EH (cell line): ENCODE results near the gene PBX1.
"Not testable (repeated sequence)": the region's sequence is repeated elsewhere in the genome, so short reads cannot be mapped to it uniquely, and the experiment has no call there.

ENCODE experiments used
- DNase-seq: peaks from one replicate; pipeline ENCODE4 v3.0.0-alpha.2; 2015; ENCODE audit warnings: low read depth

The PBX1 gene

GRCh38 chr1:164558461-164559341 lies at the start of gene PBX1:
Gene PBX1 (plus strand): TSS chr1:164559184.
- peak; percentile 99 for DNase-seq

GRCh38 chr1:164510435-164510834 lies 48.5 kb upstream of the PBX1 start:
- DNase-seq = peak; percentile 35

DNA sequence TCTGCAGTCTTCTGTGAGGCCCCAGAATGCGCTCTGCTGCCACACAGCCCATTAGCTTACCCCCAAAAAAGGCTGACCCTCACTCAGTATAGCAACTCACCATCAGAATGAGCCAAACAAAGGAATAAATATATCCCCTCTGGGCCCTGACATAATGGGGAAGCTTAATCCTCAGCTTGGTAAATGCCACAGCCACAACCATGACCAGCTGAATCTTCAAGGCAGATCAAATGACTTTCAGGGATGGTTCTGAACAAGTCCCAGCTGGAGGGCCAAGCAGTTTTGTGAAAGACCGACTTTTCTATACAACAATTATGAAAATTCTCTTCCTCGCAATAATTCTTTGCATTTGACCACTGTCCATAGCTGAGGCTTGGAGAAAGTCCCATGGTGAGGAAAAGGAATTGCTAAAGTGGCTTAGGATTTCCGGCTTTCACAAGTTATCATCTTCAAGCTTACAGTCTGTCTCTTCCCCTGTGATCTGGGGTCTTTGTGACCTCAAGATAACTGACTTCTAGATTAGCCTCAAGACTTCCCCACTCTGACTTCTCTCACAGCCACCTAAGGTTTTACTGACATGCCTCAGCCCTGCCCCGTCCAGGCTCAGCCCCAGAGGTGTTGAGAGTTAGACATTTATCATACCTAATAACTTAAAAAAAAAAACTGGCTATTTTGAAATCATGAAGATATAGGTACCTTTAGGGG lies 47.8 kb upstream of the PBX1 start:
- DNase-seq = no peak

GRCh38 chr1:164515231-164515630 lies 43.8 kb upstream of the PBX1 start:
- no peak for DNase-seq

DNA sequence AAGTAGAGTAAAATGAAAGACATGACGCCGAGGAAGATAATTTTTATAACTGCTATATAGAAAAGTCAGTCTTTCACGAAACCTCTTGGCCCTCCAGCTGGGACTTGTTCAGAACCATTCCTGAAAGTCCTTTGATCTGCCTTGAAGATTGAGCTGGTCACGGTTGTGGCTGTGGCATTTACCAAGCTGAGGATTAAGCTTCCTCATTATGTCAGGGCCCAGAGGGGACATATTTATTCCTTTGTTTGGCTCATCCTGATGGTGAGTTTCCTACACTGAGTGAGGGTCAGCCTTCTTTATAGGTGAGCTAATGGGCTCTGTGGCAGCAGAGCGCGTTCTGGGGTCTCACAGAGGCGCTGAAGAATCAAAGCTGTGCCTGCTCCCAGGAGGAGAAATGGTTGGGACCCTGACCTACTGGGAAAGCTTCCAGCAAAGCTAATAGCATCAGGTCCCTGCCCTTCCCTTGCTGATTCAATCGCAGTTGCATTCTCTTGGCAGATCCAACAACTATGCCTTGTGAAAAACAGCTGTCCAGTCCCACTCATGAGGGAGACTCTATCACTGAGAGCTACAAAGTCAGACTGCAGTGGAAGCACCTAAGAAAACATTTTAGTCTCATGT lies 43.2 kb upstream of the PBX1 start:
- no peak for DNase-seq

DNA sequence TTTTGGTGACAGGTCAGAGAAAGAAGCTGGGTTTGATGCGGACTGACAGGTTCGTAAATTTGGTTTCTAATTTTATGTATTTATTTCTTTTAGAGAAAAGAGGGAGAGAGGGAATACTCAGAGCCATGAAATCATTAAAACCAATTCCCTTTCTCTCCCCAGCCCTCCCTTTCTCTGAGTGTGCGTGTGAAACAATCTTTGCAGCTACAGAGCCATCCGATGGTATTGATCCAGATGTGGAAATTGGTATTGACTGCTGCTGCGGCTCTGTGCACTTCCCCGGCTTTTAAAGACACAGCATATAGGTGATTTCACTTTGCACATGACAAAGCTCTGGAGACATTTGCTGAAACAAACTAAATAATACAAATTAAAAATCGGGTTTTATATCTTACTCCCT lies 42.4 kb upstream of the PBX1 start:
- no peak for DNase-seq

DNA sequence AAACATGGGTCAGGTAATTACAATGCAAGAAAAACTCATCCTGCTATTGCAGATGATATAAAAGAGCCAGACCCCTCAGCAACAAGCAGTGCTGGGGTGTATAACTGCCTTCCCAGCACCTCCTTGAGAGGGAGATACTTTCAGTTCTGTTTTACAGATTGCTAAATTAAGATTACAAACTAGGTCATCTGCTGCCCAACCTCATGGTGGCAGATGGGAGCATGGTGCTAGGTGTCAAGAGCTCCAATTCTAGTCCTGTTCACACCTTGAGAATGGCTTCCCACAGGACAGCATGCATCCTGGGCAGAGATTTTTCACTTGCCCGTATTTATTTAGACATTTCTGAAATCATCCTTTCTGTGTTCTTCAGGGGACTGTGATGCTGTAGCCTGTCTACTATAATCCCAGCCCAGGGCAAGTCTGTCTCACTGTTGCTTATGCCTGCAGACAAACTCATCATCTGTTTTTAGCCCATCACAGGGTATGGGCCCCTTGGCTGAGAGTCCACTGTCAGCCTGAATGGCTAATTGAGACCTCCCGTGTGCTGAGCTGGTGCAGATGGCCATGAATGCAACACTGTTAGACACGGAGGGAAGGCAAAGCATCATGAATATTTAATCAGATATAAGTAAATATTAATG lies 40.2 kb upstream of the PBX1 start:
- DNase-seq = no peak

DNA sequence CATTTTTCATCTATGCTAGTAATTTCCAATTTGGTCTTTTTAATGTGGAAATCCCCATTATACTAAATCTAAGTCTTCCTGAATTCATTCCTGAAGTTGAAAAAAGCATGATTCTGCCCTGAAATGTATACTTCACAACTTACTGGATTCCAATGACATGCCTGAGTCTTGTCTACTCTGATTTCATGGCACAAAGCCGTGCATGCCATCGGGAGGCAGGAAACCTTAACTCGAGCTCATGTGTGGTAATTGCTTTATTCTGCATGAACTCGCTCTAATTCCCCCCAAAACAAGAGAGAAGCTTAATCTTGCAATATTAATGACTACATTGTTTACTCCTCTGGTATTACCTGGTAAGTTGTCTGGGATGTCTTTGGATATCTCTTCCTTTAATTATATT lies 39.6 kb upstream of the PBX1 start:
- DNase-seq = peak; percentile 5

DNA sequence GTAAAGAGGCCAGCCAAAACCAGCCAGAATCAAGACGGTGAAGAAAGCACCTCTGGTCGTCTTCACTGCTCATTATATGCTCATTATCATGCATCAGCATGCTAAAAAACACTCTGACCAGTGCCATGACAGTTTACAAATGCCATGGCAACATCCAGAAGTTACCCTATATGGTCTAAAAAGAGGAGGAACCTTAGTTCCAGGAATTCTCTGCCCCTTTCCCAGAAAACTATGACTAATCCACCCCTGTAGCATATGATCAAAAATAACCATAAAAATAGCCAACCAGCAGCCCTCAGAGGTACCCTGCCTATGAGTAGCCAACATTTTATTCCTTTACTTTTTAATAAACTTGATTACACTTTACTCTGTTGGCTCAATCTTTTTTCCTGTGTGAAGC lies 34.2 kb upstream of the PBX1 start:
- DNase-seq = peak; percentile 69

DNA sequence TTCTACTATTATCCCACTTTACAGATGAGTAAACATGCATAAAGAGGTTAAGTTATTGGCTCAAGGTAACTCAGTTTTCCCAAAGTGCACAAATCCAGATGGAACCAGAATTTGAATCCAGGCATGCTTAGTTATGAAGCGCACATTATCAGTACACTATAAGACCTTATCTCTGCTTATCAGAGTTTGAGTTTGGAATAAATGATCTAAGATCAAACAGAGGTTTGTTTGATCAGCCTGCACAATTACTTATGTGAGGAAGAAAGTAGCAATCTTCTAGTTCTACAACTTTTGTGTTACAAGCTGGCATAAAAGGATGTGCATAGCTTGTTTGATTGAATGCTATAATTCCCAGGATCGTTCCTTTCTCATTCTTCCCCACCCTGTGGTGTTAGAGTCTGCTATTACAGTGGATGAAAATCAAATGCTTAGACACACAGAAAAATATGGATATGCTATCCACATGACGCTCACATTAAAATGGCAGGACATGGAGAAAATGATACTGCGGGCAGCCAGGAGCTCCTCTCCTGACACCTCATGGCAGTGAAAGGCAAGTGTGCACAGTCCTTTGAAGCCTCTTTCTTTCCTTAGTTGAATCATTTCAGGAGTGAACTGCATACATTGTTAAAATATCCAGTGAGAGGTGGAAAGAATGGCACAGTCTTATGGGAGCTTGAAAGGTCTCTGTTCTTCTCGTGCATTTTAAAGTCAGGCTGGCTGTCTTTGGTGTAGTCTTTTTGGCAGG lies 23.9 kb upstream of the PBX1 start:
- DNase-seq = no peak

- DNase-seq = not testable (repeated sequence)
Measured at GRCh38 chr1:164552463-164552988, 6.5 kb upstream of the PBX1 start.

DNA sequence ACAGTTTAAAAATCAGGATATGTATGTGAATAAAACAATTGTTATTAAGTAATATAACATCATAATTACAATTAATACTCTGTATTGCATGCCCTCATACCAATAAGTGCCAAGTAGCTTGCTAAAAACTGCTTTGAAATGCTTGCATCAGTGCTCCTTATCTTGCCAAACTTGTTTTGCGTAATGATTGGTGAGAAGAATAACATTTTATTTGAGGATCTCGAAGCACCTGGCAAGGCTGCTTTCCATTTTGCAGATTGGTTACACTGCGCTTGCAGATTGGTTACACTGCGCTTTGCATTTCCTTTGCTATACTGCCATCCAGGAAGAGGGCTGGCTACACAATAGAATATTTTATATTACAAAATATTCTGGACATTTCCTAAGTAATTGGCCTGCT lies 1.7 kb upstream of the PBX1 start:
- DNase-seq = no peak

DNA sequence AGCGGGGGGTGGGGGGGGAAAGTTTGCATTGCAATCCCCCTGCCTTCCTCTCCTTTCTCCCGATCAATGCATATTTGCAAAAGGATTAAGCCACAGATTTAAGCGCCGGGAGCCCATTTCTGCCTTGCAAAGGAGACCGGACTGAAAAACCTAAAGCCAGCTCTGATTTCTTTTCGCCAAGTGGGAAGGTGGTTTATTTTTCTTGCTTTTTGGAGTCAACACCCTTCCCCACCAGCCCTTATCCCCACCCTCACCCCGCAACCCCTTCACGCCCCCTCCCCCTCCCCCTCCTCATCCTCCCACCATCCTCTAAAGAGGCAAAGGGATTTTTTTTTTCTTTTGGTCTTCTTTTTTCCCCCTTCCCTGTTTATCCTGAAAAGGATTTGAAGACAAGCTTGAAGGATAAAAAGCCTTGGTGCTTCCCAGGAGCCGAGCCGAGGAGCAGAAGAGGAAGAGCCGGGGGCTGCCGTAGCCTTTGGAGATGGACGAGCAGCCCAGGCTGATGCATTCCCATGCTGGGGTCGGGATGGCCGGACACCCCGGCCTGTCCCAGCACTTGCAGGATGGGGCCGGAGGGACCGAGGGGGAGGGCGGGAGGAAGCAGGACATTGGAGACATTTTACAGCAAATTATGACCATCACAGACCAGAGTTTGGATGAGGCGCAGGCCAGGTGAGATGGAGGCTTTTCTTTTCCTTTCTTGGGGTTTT lies 513 bp downstream of the PBX1 start:
- DNase-seq = peak; percentile 52

GRCh38 chr1:164560121-164560541 lies 1.1 kb downstream of the PBX1 start:
- peak; percentile 30 for DNase-seq

GRCh38 chr1:164560556-164560955 lies 1.6 kb downstream of the PBX1 start:
- DNase-seq = no peak

DNA sequence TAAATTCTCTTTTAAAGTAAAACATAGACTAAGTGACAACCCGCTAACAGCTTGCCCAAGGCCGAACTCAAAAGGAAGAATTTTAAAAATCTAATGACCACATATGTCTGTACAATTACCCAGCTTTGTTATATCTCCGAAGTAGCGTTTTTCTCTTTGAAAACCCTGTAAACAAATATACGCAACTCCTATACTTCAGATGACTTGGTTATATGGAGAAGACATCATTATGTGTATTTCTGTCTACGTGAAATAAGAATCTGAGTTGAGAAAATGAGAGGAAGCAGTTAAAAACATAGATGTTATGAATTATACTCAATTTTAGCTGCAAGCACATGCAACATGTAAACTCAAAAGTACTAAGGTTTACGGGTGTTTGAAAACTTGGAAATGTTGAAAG lies 2.0 kb downstream of the PBX1 start:
- DNase-seq = no peak

- DNase-seq = no peak
Measured at GRCh38 chr1:164561472-164561871, 2.5 kb downstream of the PBX1 start.

- no peak for DNase-seq
Measured at GRCh38 chr1:164562061-164562460, 3.1 kb downstream of the PBX1 start.

GRCh38 chr1:164562511-164562910 lies 3.5 kb downstream of the PBX1 start:
- no peak for DNase-seq

DNA sequence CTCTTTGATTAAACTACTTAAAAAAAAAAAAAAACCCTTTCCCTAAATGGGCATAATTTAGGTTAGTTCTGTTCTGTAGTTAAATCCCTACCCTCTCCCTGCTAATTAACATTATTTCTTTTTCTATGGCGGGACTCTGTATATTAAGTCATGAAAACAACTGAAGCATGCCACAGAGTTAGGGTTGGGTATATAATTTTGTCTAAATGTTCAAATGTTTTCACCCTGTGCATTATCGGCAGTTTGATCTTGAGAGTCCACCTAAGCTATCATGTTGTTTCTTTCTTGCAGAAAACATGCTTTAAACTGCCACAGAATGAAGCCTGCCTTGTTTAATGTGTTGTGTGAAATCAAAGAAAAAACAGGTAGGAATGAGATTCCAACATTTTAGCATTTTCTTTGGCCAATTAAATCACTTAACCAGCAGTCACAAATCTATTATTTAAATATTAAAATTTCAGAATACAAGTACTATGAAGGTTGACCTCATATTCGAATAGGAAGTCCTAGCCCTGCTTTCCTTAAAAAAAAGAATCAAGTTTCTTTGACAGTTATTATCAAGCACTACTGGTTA lies 4.0 kb downstream of the PBX1 start:
- no peak for DNase-seq
